HG02610 (cell line): ENCODE results near the gene RAB22A.
"Not testable (repeated sequence)": the region's sequence is repeated elsewhere in the genome, so short reads cannot be mapped to it uniquely, and the experiment has no call there.

Source experiments
- ATAC-seq: cut with Tn5 transposase; IDR thresholded peaks from one replicate; pipeline ENCODE4 v1.9.1; 2021; ENCODE audit warnings: mild to moderate bottlenecking, moderate library complexity; ENCODE audit not compliant: unreplicated experiment

RAB22A gene

GRCh38 chr20:58407966-58408557, 98.5 kb downstream of the RAB22A start:
- ATAC-seq = peak; percentile 82

- no peak for ATAC-seq
Observed at GRCh38 chr20:58408603-58409246, 99.2 kb downstream of the RAB22A start.

GRCh38 chr20:58414216-58414615, 104.7 kb downstream of the RAB22A start:
- not testable (repeated sequence) for ATAC-seq

- ATAC-seq = not testable (repeated sequence)
Observed at GRCh38 chr20:58414786-58415185, 105.3 kb downstream of the RAB22A start.

GRCh38 chr20:58416057-58416456, 106.5 kb downstream of the RAB22A start:
- no peak for ATAC-seq

GRCh38 chr20:58416835-58417234, 107.3 kb downstream of the RAB22A start:
- no peak for ATAC-seq
